HepG2 (cell line): ENCODE data around the gene NDST1. TPM values are rescaled to one million over a fixed set of nuclear protein-coding genes. Genes with fewer than 3 reads are reported as not detected.
A peak's percentile ranks its signal among the peaks of the same experiment; 100 is the strongest.

Experiments used
- EP300 ChIP-seq, 3 experiments: sonication (generic) in 1 of 3; formaldehyde crosslinking in 1 of 3; IDR thresholded peaks; 2 replicates each; pipeline versions ENCODE4 v1.5.1 to v1.6.1; 2011 to 2020; ENCODE audit warnings: low read depth in 2 of 3, low read length in 2 of 3, borderline replicate concordance in 1 of 3, improper control_type of control experiment in 1 of 3, mild to moderate bottlenecking in 1 of 3, missing genetic modification reagents in 1 of 3, moderate library complexity in 1 of 3
- PLRG1 ChIP-seq: fragments of 450-650 bp; conservative IDR thresholded peaks from 2 replicates; pipeline ENCODE4 v1.6.1; 2016
- TCF12 ChIP-seq, 2 experiments: fragments of 450-650 bp in 1 of 2; sonication (generic) in 1 of 2; formaldehyde crosslinking in 1 of 2; IDR thresholded peaks; 2 replicates each; pipeline versions ENCODE4 v1.6.1 to v1.8.0; 2017 to 2022; ENCODE audit warnings: antibody characterized with exemption in 1 of 2, mild to moderate bottlenecking in 1 of 2, missing genetic modification reagents in 1 of 2, moderate library complexity in 1 of 2
- ZNF768 ChIP-seq: sonication (generic); formaldehyde crosslinking; IDR thresholded peaks from 2 replicates; pipeline ENCODE4 v1.4.0; 2020; ENCODE audit warnings: missing genetic modification reagents
- ZNF790 ChIP-seq: sonication (generic); formaldehyde crosslinking; IDR thresholded peaks from 2 replicates; pipeline ENCODE4 v1.8.0; 2022; ENCODE audit warnings: missing genetic modification reagents, mild to moderate bottlenecking, borderline replicate concordance
- ZXDC ChIP-seq: sonication (generic); formaldehyde crosslinking; IDR thresholded peaks from 2 replicates; pipeline ENCODE4 v1.5.0; 2020; ENCODE audit warnings: mild to moderate bottlenecking, missing genetic modification reagents
- polyA plus RNA-seq, 8 experiments: library from polyadenylated mRNA; depleted of rRNA in 3 of 8; stranded (reverse) in 7 of 8; unstranded in 1 of 8; fragments of >200 nt; fragmentation: Illumina TruSeq in 4 of 8; extraction: Trizol in 4 of 8; gene quantifications; 2 replicates each; pipeline versions ENCODE4 v1.2.1 to v1.2.3, GENCODE V29; 2011 to 2016; ENCODE audit warnings: low read depth in 4 of 8, missing spikeins in 1 of 8, mixed read lengths in 1 of 8; ENCODE audit not compliant: insufficient read depth in 1 of 8
- total RNA-seq, 5 experiments: library from RNA; depleted of rRNA; stranded (reverse); fragments of >200 nt; fragmentation: Illumina TruSeq; extraction: Trizol; gene quantifications; 2 replicates each; pipeline ENCODE4 v1.2.3, GENCODE V29; 2016; ENCODE audit warnings: low read depth in 1 of 5
- TF ChIP-seq, protein P1 (sequence below): sonication (generic); formaldehyde crosslinking; IDR thresholded peaks from 2 replicates; pipeline ENCODE4 v1.9.0; 2021; ENCODE audit warnings: mild to moderate bottlenecking, missing genetic modification reagents
- TF ChIP-seq, protein P2 (sequence below): sonication (generic); formaldehyde crosslinking; IDR thresholded peaks from 2 replicates; pipeline ENCODE4 v1.8.0; 2022; ENCODE audit warnings: mild to moderate bottlenecking, missing genetic modification reagents
- TF ChIP-seq, protein P3 (sequence below): IDR thresholded peaks from 2 replicates; pipeline ENCODE4 v1.6.1; 2016; ENCODE audit warnings: low read depth, missing genetic modification reagents, missing compliant biosample characterization

NDST1 gene
- total and polyA plus RNA-seq, 2 of the 13 experiments (the other 11 are each of a cell fraction or from before 2014, with no cell fraction given), result 23.8 to 26.2 TPM

DNA sequence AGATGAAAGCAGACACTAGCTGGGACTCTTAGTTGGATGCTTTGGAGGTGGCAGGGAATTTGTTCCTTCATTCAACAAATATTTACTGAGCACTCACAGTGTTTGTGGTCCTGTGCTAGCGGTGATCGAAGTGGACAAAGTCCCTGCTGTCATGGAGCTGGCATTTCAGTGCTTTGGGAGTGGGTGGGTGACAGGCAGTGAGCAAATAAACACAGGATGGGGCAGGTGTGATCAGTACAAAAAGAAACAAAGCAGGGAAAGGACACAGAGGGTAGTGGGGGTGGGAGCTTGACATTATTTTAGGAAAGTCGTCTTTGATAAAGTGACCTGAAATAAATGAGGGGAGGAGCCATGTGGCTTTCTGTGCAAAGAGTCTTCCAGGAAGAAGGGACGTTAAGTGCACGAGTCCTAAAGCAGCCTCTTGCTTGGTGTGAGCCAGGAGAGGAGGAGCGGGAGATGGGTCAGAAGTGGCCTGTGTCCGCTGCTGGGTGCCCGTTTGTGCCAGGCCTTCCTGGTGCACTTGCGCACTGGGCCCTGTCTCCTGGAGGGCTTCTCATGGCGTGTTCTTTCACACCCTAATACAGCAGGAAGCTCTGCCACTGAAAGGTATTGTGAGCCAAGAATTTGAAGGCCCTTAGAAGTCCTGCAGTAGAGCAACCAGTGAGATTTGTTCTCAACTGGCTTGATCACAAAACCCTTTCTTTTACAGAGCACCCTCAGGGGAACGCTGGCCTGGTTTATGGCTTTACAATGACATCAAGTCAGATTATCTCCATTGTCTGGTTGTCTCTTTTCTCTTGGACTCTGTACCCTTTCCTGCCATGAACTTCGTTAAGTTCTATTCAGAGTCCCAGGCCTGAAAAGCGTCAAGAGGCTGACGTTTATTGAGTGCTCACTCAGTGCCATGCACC is 14.8 kb downstream of the NDST1 start (continued):
- TF ChIP-seq, protein P1, sequence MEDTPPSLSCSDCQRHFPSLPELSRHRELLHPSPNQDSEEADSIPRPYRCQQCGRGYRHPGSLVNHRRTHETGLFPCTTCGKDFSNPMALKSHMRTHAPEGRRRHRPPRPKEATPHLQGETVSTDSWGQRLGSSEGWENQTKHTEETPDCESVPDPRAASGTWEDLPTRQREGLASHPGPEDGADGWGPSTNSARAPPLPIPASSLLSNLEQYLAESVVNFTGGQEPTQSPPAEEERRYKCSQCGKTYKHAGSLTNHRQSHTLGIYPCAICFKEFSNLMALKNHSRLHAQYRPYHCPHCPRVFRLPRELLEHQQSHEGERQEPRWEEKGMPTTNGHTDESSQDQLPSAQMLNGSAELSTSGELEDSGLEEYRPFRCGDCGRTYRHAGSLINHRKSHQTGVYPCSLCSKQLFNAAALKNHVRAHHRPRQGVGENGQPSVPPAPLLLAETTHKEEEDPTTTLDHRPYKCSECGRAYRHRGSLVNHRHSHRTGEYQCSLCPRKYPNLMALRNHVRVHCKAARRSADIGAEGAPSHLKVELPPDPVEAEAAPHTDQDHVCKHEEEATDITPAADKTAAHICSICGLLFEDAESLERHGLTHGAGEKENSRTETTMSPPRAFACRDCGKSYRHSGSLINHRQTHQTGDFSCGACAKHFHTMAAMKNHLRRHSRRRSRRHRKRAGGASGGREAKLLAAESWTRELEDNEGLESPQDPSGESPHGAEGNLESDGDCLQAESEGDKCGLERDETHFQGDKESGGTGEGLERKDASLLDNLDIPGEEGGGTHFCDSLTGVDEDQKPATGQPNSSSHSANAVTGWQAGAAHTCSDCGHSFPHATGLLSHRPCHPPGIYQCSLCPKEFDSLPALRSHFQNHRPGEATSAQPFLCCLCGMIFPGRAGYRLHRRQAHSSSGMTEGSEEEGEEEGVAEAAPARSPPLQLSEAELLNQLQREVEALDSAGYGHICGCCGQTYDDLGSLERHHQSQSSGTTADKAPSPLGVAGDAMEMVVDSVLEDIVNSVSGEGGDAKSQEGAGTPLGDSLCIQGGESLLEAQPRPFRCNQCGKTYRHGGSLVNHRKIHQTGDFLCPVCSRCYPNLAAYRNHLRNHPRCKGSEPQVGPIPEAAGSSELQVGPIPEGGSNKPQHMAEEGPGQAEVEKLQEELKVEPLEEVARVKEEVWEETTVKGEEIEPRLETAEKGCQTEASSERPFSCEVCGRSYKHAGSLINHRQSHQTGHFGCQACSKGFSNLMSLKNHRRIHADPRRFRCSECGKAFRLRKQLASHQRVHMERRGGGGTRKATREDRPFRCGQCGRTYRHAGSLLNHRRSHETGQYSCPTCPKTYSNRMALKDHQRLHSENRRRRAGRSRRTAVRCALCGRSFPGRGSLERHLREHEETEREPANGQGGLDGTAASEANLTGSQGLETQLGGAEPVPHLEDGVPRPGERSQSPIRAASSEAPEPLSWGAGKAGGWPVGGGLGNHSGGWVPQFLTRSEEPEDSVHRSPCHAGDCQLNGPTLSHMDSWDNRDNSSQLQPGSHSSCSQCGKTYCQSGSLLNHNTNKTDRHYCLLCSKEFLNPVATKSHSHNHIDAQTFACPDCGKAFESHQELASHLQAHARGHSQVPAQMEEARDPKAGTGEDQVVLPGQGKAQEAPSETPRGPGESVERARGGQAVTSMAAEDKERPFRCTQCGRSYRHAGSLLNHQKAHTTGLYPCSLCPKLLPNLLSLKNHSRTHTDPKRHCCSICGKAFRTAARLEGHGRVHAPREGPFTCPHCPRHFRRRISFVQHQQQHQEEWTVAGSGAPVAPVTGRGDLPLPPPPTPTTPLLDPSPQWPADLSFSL (CRISPR knock-in tag), result no peak
- TF ChIP-seq ZNF790 (CRISPR knock-in tag) (no peak), TCF12 (IDR thresholded peaks at IDR 0.05) (no peak), TCF12 (CRISPR knock-in tag; IDR thresholded peaks at IDR 0.05) (peak; percentile 94), ZXDC (no peak; the same call in 1 of the 2 replicates), PLRG1 (no peak), EP300 (IDR thresholded peaks at IDR 0.05; ENCODE audit: low read depth in 2 of 2, low read length in 2 of 2) (peak; percentile 78 to 98; a peak in 3 of 4 replicates), EP300 (CRISPR knock-in tag; IDR thresholded peaks at IDR 0.05; ENCODE audit: borderline replicate concordance) (peak; percentile 96), ZNF768 (no peak)
- TF ChIP-seq, protein P2, sequence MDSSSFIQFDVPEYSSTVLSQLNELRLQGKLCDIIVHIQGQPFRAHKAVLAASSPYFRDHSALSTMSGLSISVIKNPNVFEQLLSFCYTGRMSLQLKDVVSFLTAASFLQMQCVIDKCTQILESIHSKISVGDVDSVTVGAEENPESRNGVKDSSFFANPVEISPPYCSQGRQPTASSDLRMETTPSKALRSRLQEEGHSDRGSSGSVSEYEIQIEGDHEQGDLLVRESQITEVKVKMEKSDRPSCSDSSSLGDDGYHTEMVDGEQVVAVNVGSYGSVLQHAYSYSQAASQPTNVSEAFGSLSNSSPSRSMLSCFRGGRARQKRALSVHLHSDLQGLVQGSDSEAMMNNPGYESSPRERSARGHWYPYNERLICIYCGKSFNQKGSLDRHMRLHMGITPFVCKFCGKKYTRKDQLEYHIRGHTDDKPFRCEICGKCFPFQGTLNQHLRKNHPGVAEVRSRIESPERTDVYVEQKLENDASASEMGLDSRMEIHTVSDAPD (CRISPR knock-in tag), result peak; percentile 74; the same call in 1 of the 2 replicates
- TF ChIP-seq, protein P3, sequence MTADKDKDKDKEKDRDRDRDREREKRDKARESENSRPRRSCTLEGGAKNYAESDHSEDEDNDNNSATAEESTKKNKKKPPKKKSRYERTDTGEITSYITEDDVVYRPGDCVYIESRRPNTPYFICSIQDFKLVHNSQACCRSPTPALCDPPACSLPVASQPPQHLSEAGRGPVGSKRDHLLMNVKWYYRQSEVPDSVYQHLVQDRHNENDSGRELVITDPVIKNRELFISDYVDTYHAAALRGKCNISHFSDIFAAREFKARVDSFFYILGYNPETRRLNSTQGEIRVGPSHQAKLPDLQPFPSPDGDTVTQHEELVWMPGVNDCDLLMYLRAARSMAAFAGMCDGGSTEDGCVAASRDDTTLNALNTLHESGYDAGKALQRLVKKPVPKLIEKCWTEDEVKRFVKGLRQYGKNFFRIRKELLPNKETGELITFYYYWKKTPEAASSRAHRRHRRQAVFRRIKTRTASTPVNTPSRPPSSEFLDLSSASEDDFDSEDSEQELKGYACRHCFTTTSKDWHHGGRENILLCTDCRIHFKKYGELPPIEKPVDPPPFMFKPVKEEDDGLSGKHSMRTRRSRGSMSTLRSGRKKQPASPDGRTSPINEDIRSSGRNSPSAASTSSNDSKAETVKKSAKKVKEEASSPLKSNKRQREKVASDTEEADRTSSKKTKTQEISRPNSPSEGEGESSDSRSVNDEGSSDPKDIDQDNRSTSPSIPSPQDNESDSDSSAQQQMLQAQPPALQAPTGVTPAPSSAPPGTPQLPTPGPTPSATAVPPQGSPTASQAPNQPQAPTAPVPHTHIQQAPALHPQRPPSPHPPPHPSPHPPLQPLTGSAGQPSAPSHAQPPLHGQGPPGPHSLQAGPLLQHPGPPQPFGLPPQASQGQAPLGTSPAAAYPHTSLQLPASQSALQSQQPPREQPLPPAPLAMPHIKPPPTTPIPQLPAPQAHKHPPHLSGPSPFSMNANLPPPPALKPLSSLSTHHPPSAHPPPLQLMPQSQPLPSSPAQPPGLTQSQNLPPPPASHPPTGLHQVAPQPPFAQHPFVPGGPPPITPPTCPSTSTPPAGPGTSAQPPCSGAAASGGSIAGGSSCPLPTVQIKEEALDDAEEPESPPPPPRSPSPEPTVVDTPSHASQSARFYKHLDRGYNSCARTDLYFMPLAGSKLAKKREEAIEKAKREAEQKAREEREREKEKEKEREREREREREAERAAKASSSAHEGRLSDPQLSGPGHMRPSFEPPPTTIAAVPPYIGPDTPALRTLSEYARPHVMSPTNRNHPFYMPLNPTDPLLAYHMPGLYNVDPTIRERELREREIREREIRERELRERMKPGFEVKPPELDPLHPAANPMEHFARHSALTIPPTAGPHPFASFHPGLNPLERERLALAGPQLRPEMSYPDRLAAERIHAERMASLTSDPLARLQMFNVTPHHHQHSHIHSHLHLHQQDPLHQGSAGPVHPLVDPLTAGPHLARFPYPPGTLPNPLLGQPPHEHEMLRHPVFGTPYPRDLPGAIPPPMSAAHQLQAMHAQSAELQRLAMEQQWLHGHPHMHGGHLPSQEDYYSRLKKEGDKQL (CRISPR knock-in tag), result peak; percentile 94
